Islet of Langerhans (tissue), 1 donor: Measurements from ENCODE around the gene RAB20.
"Not testable (repeated sequence)": the region's sequence is repeated elsewhere in the genome, so short reads cannot be mapped to it uniquely, and the experiment has no call there.

Experiments
- FAIRE-seq: peaks from one replicate; lab custom pipeline; 2011; peaks lifted over from hg19 to GRCh38; lab: Jason Lieb, UNC

Gene RAB20

GRCh38 chr13:110490009-110490770 lies 71.3 kb downstream of the RAB20 start:
- FAIRE-seq, result no peak

DNA sequence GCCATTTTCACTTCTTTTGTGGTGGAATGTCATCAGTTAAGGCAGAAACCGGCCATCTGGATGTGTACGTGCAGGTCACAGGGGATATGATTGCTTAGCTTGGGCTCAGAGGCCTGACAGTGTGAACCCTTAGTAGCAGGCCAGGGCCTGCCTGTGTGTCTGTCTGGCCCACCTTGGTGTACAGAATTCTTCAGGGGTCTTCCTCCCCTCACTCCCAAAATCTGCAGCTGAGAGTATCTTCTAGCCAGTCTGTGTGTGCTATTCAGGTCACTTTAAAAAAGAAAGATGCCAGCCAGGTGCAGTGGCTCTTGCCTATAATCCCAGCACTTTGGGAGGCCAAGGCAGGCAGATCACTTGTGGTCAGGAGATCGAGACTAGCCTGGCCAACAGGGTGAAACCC lies 74.6 kb downstream of the RAB20 start:
- FAIRE-seq, result not testable (repeated sequence)

DNA sequence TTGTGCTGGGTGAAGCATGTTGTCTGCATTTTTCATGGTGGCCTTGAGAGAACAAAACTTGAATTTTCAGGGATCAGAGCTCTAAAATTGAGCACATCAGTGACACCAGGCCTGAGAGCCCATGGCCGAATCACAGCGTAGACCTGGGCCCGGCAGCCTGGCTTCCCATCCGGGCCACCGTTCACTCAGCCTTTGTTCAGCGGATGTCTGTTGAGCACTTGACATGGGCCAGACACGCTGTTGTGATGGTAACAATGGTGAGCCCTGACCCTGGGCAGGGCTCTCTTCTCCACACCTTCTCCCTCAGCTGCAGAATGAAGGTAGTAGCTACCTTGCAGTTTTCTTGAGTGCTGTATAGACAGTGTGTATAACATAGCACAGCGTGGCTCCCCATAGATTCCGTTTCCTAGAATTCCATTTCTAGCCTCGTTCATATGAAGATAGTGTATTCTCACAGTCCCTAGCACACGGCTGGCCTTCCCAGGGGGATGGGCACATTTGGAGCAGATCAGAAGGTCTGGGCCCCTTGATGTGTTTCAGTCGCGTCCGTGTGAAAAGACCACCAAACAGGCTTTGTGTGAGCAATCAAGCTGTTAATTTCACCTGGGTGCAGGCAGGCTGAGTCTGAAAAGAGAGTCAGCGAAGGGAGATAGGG lies 75.3 kb downstream of the RAB20 start:
- no peak for FAIRE-seq

DNA sequence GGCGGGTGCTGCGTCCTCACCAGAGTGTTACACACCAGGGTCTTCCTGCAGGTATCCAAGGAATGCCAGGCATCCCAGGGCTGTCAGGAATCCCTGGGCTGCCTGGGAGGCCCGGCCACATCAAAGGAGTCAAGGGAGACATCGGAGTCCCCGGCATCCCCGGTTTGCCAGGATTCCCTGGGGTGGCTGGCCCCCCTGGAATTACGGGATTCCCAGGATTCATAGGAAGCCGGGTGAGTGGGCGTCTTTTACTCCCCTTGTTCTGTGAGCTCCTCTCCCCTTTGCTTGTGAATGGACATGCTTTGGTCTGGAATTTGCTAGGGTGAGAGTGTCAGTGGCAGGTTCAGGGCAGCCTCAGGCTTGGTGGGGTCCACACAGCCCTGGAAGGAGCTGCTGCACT lies 75.9 kb downstream of the RAB20 start:
- no peak for FAIRE-seq

- no peak for FAIRE-seq
Observed at GRCh38 chr13:110484290-110485048, 77.1 kb downstream of the RAB20 start.

GRCh38 chr13:110483386-110483968 lies 78.0 kb downstream of the RAB20 start:
- FAIRE-seq, result no peak

GRCh38 chr13:110480161-110480560 lies 81.4 kb downstream of the RAB20 start:
- FAIRE-seq, result no peak

DNA sequence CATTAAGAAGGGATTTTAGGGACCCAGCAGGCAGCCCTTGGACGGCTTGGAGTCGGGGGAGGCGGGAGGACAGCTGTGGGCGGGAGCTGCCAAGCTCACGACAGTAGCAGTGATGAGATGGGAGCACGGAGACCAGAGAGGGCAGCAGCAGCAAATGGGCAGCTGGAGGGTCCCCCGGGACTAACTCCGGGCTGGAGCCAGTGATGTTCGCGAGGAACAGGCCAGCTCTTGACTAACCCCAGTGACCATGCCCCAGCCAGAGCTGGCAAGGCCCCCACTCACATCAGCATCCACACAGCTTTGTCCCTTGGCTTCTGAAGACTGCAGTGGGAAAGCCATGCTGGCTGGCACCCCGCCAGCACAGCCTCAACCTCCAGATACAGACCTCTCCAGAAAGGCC lies 81.9 kb downstream of the RAB20 start:
- no peak for FAIRE-seq

DNA sequence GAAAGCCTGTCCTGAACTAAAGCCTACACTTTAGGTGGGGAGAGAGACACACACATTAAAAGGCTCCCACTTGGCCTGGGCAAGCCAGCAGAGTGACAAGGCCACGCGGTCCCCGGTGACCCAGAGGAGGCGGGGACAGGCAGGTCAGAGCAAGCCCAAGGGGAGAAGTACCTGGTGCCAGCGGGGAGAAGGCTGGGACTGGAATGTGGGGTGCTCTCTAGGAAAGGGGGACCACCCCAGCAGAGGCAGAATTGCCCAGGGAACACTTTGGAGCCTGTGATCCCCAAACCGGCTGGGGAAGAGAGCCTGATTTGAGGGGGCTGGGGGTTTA lies 82.3 kb downstream of the RAB20 start:
- no peak for FAIRE-seq

DNA sequence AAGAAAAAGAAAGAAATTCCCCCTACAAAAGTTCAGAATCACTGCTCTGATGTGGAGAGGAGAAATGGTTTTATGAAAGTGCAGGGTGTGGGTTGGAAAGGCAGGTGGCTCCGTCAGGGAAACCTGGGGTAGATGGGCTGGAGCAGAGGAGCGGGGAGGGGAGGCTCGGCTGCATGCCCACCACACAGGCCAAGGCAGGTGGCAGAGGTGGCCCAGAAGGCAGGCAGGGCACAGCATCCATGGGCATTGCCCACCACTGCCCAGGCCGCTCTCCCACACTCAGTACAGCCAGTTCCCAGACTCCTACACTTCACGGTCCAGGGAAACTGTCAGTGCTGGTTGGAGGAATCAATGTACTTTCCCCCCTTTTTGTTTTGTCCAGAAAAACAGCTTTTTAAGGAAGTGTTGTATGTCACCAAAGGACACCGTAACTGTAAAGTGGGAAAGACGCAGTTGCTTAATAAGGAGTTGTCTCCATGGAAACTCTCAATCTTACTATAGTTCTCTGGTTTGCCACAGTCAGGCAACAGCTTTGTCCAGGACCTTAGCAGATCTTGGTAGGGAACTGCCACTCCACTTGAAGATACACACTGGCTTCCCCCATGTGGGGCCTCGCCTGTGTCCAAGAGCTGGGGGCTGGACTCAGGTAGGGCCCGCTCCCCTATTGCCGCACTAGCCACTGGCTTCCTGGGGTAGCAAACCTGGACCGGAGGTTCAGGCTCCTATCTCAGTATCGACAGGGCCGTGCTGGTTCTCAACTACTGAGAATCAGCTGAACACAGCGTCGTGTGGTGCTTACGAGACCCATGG lies 82.9 kb downstream of the RAB20 start:
- FAIRE-seq, result no peak

GRCh38 chr13:110477706-110478245 lies 83.7 kb downstream of the RAB20 start:
- FAIRE-seq, result no peak

GRCh38 chr13:110476220-110476617 lies 85.3 kb downstream of the RAB20 start:
- no peak for FAIRE-seq

DNA sequence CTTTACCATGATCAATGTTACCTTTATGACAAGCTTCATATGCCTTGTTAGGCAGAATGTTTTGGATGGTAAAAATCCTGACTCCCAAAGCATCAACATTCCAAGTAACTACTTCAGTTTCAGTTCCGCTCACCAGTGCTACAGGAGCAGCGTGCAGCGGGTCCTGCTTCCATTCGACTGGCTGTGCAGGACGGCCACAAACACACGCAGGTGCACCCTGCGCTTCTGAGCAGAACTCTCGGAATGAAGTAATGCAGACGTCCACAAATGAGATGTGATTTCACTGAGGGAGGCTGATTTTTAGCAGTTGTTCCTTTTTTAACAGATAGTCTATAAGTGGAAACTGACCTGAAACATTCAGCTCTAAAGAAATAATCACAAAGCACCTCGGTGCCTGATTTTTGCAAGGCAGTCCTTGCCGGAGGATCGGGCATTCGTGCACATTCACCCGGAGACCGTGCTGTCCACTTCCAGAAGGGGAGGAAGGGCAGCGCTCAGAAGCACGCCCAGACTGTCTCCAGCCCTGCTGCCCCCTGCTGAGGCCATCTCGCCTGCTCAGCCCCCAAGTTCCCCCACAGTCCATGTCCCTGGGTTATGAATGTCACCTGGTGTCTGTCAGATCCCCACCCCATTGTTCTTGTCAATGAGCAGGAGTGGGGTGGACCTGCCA lies 85.8 kb downstream of the RAB20 start:
- FAIRE-seq, result no peak

- FAIRE-seq, result no peak
Observed at GRCh38 chr13:110475117-110475516, 86.4 kb downstream of the RAB20 start.

DNA sequence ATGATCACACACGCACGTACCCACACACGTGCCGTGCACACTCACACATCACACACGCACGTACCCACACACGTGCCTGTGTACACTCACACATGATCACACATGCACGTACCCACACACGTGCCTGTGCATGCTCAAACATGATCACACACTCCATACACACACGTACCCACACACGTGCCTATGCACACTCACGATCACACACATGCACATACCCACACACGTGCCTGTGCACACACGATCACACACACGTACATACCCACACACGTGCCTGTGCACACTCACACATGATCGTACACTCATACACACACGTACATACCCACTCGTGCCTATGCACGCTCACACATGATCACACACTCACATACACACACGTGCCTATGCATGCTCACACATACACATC lies 86.8 kb downstream of the RAB20 start:
- FAIRE-seq, result no peak
